GM23248 (cell line): Measurements from ENCODE around the gene NINL. TPM values are rescaled to one million over a fixed set of nuclear protein-coding genes. Genes with fewer than 3 reads are reported as not detected.

Experiments
- DNase-seq: peaks from one replicate; pipeline ENCODE4 v3.0.0-alpha.2; 2015
- H2AFZ ChIP-seq: fragments of 200-600 bp; sonication (generic); 2 replicates; pipeline ENCODE4 v1.6.1; 2016; ENCODE audit warnings: antibody characterized with exemption
- H3F3A ChIP-seq: fragments of 200-600 bp; sonication (generic); 2 replicates; pipeline ENCODE4 v1.6.1; 2016; ENCODE audit warnings: mild to moderate bottlenecking, antibody characterized with exemption, mixed run types; ENCODE audit not compliant: insufficient read depth
- H3K27ac ChIP-seq: fragments of 200-600 bp; sonication (generic); 2 replicates; pipeline ENCODE4 v1.5.1; 2016; ENCODE audit warnings: mild to moderate bottlenecking
- H3K27me3 ChIP-seq: fragments of 200-600 bp; sonication (generic); replicated peaks from 2 replicates; pipeline ENCODE4 v1.6.1; 2016; ENCODE audit warnings: mild to moderate bottlenecking; ENCODE audit not compliant: insufficient read depth
- H3K36me3 ChIP-seq: fragments of 200-600 bp; sonication (generic); 2 replicates; pipeline ENCODE4 v1.6.1; 2016; ENCODE audit warnings: low read depth, mild to moderate bottlenecking
- H3K4me1 ChIP-seq: fragments of 200-600 bp; sonication (generic); 2 replicates; pipeline ENCODE4 v1.6.1; 2016; ENCODE audit warnings: mild to moderate bottlenecking; ENCODE audit not compliant: insufficient read depth
- H3K4me2 ChIP-seq: fragments of 200-600 bp; sonication (generic); one replicate; pipeline ENCODE4 v1.6.1; 2016; ENCODE audit warnings: mild to moderate bottlenecking; ENCODE audit not compliant: unreplicated experiment
- H3K4me3 ChIP-seq: fragments of 200-600 bp; sonication (generic); 2 replicates; pipeline ENCODE4 v1.5.1; 2016; ENCODE audit warnings: mild to moderate bottlenecking
- H3K79me2 ChIP-seq: fragments of 200-600 bp; sonication (generic); 2 replicates; pipeline ENCODE4 v1.6.1; 2016; ENCODE audit warnings: mild to moderate bottlenecking; ENCODE audit not compliant: insufficient read depth
- H3K9ac ChIP-seq: fragments of 200-600 bp; sonication (generic); 2 replicates; pipeline ENCODE4 v1.6.1; 2016; ENCODE audit warnings: mild to moderate bottlenecking
- H3K9me2 ChIP-seq: fragments of 200-600 bp; sonication (generic); 2 replicates; pipeline ENCODE4 v1.6.1; 2016; ENCODE audit warnings: mixed run types, mild to moderate bottlenecking, moderate library complexity; ENCODE audit not compliant: insufficient read depth
- H3K9me3 ChIP-seq: fragments of 200-600 bp; sonication (generic); one replicate; pipeline ENCODE4 v1.6.1; 2017; ENCODE audit warnings: low read depth
- H4K20me1 ChIP-seq: fragments of 200-600 bp; sonication (generic); 2 replicates; pipeline ENCODE4 v1.6.0; 2016; ENCODE audit not compliant: insufficient read depth
- EZH2 ChIP-seq: fragments of 200-600 bp; sonication (generic); IDR thresholded peaks from 2 replicates; pipeline ENCODE4 v1.6.1; 2018; ENCODE audit warnings: antibody characterized with exemption, mild to moderate bottlenecking; ENCODE audit not compliant: insufficient read depth, poor library complexity, severe bottlenecking
- EZH2phosphoT487 ChIP-seq: fragments of 200-600 bp; sonication (generic); IDR thresholded peaks from 2 replicates; pipeline ENCODE4 v1.6.1; 2018; ENCODE audit warnings: antibody characterized with exemption, moderate library complexity, mild to moderate bottlenecking, low read depth; ENCODE audit not compliant: insufficient read depth
- WGBS, 2 experiments: methylation state at CpG; one replicate each; pipeline ENCODE4 v1.1.6; 2015 to 2017; ENCODE audit warnings: low lambda C conversion rate in 2 of 2, low coverage in 1 of 2; ENCODE audit errors: missing lambda C conversion rate in 2 of 2; 5-methylcytosine and 5-hydroxymethylcytosine counted together
- in situ Hi-C: fragments of 300-500 bp; cut with MboI; formaldehyde crosslinking; loops from 2 replicates; pipeline ENCODE4 v1.15.0; 2020
- polyA plus RNA-seq: library from polyadenylated mRNA; unstranded; fragments of >200 nt; fragmentation: Nextera tagmentation; extraction: Ambion mirVana; gene quantifications from 2 replicates; pipeline ENCODE4 v1.2.1, GENCODE V29; 2016
- total RNA-seq: library from RNA; depleted of rRNA; stranded (reverse); fragments of >200 nt; shearing (Covaris generic); gene quantifications from 2 replicates; pipeline ENCODE4 v1.2.3, GENCODE V29; 2014

Gene NINL
- total and polyA plus RNA-seq, 2 experiments from 2014 or later = 1.9 to 3.4 TPM

DNA sequence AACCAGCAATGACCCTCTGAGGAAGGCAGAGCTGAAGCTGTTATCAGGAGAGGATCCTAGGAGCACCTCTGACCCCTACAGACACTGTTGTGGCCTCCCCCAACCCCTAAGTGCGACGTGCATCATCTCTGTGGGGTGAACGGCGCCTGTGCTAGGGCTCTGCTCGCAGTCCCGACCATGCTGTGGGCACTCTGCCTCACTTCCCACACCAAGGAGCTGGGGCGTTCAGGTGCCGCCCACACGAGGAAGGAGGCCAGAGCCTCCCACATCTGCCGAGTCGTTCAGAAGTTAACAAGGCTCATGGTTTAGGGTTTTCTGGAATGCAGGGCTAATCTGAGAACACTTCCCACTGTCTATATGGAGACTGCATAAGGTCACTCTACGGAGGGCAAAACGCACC is 115.8 kb downstream of the NINL start:
- no peaks in the 10 kb centered on the region for H3K9me3 ChIP-seq

DNA sequence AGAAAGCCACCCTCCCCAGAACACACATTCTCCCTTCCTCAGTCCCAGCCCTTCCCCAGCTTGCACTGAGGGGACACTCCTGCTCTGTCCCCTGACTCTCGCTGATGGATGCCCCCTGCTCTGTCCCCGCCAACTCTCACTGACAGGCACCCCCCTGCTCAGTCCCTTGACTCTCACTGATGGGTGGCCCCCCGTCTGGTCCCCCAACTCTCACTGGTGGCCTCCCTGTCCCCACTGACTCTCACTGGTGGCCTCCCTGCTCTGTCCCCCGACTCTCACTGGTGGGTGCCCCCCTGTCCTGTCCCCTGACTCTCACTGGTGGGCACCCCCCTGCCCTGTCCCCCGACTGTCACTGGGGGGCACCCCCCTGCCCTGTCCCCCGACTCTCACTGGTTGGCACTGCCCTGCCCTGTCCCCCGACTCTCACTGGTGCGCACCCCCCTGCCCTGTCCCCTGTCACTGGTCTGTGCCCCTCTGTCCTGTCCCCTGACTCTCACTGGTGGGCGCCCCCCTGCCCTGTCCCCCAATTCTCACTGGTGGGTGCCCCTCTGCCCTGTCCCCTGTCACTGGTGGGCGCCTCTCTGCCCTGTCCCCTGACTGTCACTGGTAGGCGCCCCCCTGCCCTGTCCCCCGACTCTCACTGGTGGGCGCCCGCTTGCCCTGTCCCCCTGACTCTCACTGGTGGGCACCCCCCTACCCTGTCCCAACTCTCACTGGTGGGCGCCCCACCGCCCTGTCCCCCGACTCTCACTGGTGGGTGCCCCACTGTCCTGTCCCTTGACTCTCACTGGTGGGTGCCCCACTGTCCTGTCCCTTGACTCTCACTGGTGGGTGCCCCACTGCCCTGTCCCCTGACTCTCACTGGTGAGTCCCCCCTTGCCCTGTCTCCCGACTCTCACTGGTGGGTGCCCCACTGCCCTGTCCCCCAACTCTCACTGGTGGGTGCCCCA is 116.9 kb downstream of the NINL start:
- Histone ChIP-seq H3K36me3 (no peaks in the 10 kb centered on the region), H3K9me3 (no peaks in the 10 kb centered on the region), H3K9ac (no peak overlapping the region), H3K9me2 (no peaks in the 10 kb centered on the region), H3F3A (no peaks in the 10 kb centered on the region), H3K27me3 (no peaks in the 10 kb centered on the region), H4K20me1 (no peaks in the 10 kb centered on the region), H2AFZ (no peak overlapping the region), H3K4me3 (no peak overlapping the region), H3K27ac (no peak overlapping the region), H3K79me2 (no peaks in the 10 kb centered on the region), H3K4me1 (no peaks in the 10 kb centered on the region), H3K4me2 (no peak overlapping the region)
- WGBS, 2 experiments = 89 to 92% methylated on average over 6 to 18 of the region's 18 CpGs
- DNase-seq = no peak
- no peak for TF ChIP-seq EZH2
- TF ChIP-seq EZH2phosphoT487 = no peak
- in situ Hi-C loops = no loop called here

More for the DNA sequence above, 115.8 kb downstream of the NINL start:
- Histone ChIP-seq H3K27me3 (no peaks in the 10 kb centered on the region), H3K4me1 (no peaks in the 10 kb centered on the region), H3K27ac (no peak overlapping the region), H3K9ac (no peak overlapping the region), H3K79me2 (no peaks in the 10 kb centered on the region), H3K4me2 (no peak overlapping the region), H3K9me2 (no peaks in the 10 kb centered on the region), H3K36me3 (no peaks in the 10 kb centered on the region), H3F3A (no peaks in the 10 kb centered on the region), H2AFZ (no peak overlapping the region), H4K20me1 (no peaks in the 10 kb centered on the region), H3K4me3 (no peak overlapping the region)
- WGBS, 2 experiments = 89% methylated on average over 13 of the region's 13 CpGs
- DNase-seq = no peak
- no peak for TF ChIP-seq EZH2
- no peak for TF ChIP-seq EZH2phosphoT487
- in situ Hi-C loops = no loop called here

DNA sequence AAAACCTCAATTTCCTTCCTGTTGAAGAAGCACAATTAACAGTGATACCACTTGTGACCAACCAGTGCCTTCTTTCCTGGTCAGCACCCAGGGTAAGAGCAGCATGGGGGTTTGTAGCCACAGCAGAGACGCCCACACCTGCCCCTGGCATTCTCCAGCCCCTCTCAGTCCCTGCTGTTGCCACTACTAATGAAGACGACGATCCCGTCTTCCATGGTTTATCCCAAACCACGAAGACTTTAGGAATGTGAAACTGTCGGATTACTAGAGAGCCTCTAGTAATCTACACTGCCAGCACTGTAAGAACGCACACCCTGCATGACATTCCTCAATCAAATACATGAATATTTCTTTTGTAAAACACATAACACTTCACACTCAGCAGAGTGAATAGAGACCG is 117.9 kb downstream of the NINL start:
- no peaks in the 10 kb centered on the region for H3K79me2 ChIP-seq
- no peaks in the 10 kb centered on the region for H3F3A ChIP-seq
- no peak for TF ChIP-seq EZH2
- TF ChIP-seq EZH2phosphoT487 = no peak
- no peak overlapping the region for H2AFZ ChIP-seq
- no peaks in the 10 kb centered on the region for H3K4me1 ChIP-seq
- no peak overlapping the region for H3K4me2 ChIP-seq
- in situ Hi-C loops = no loop called here
- H3K27ac ChIP-seq = no peak overlapping the region
- no peaks in the 10 kb centered on the region for H3K36me3 ChIP-seq
- no peak overlapping the region for H3K9ac ChIP-seq
- H4K20me1 ChIP-seq = no peaks in the 10 kb centered on the region
- DNase-seq = no peak
- no peaks in the 10 kb centered on the region for H3K9me2 ChIP-seq
- H3K4me3 ChIP-seq = no peak overlapping the region
- WGBS, 2 experiments = 96 to 98% methylated on average over 8 of the region's 8 CpGs
- no peaks in the 10 kb centered on the region for H3K9me3 ChIP-seq
- no peaks in the 10 kb centered on the region for H3K27me3 ChIP-seq

DNA sequence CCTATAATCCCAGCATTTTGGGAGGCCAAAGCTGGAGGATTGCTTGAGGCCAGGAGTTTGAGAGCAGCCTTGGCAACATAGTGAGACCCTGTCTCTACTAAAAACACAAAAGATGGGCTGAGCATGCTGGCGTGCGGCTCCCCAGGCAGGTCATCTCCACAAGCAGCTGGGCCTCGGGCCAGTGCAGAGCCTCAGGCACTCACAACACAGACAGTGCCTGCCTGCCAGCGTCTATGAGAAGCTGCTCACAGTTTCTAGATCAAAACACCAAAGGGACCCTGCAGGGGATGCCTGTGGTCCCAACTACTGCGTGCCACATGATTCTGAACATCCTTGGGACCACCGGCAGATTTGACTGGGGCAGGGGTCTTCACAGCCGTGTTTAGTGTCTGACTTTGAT is 118.5 kb downstream of the NINL start:
- TF ChIP-seq EZH2 = no peak
- no peak for TF ChIP-seq EZH2phosphoT487
- WGBS, 2 experiments = 90 to 96% methylated on average over 7 of the region's 7 CpGs
- H3K27ac ChIP-seq = no peak overlapping the region
- no peaks in the 10 kb centered on the region for H3K36me3 ChIP-seq
- DNase-seq = no peak
- no peaks in the 10 kb centered on the region for H3K79me2 ChIP-seq
- no peak overlapping the region for H2AFZ ChIP-seq
- no peaks in the 10 kb centered on the region for H3K4me1 ChIP-seq
- H3F3A ChIP-seq = no peaks in the 10 kb centered on the region
- no peak overlapping the region for H3K4me2 ChIP-seq
- no peaks in the 10 kb centered on the region for H3K9me2 ChIP-seq
- H3K9me3 ChIP-seq = no peaks in the 10 kb centered on the region
- H3K4me3 ChIP-seq = no peak overlapping the region
- H3K9ac ChIP-seq = no peak overlapping the region
- in situ Hi-C loops = no loop called here
- no peaks in the 10 kb centered on the region for H3K27me3 ChIP-seq
- no peaks in the 10 kb centered on the region for H4K20me1 ChIP-seq
